H1 (cell line): ENCODE data around the gene OSBP. TPM values are rescaled to one million over a fixed set of nuclear protein-coding genes. Genes with fewer than 3 reads are reported as not detected.

Experiments used
- KDM4A ChIP-seq: IDR thresholded peaks from one replicate; pipeline ENCODE4 v1.7.1; 2012; ENCODE audit warnings: low read depth, mild to moderate bottlenecking, moderate library complexity, low read length, inconsistent platforms; ENCODE audit not compliant: severe bottlenecking
- MAFK ChIP-seq: IDR thresholded peaks from 2 replicates; pipeline ENCODE4 v1.6.1; 2012; ENCODE audit warnings: low read depth, mild to moderate bottlenecking, improper control_type of control experiment, low read length
- POLR2AphosphoS5 ChIP-seq: IDR thresholded peaks from 2 replicates; pipeline ENCODE4 v1.6.1; 2011; ENCODE audit warnings: low read depth, low read length
- SUZ12 ChIP-seq: fragments of 200-600 bp; sonication (generic); IDR thresholded peaks from 2 replicates; pipeline ENCODE4 v1.6.1; 2012; ENCODE audit warnings: mild to moderate bottlenecking, inconsistent platforms, low read length, moderate library complexity, mixed read lengths
- polyA plus RNA-seq, 7 experiments: library from polyadenylated mRNA; depleted of rRNA in 3 of 7; stranded (reverse) in 5 of 7; unstranded in 2 of 7; fragments of >200 nt in 5 of 7; fragments of 200-250 nt in 2 of 7; gene quantifications; 1 replicate in 5 of 7; 2 replicates in 1 of 7; 4 replicates in 1 of 7; pipeline versions ENCODE4 v1.2.1 to v1.2.3, GENCODE V29; 2011 to 2013; ENCODE audit warnings: missing spikeins in 2 of 7, mixed read lengths in 2 of 7
- total RNA-seq: library from RNA; stranded (reverse); fragmentation: NEBNext Ultra II Directional; extraction: Animal tissue kit (Norgen Biotek cat#: 25700); gene quantifications from 2 replicates; pipeline ENCODE4 v1.2.1, GENCODE V29; 2021

Gene OSBP
- total and polyA plus RNA-seq, 2 of the 8 experiments (the other 6 are each of a cell fraction or from before 2014, with no cell fraction given) = 13.2 to 43.1 TPM

- no peak for TF ChIP-seq MAFK
- no peak for TF ChIP-seq KDM4A
- no peak for TF ChIP-seq POLR2AphosphoS5
- no peak for TF ChIP-seq SUZ12
These were observed 73.3 kb downstream of the OSBP start (continued) for GRCh38 chr11:59542142-59542810.
